Measurements from ENCODE around the gene SELENOV.

DNA sequence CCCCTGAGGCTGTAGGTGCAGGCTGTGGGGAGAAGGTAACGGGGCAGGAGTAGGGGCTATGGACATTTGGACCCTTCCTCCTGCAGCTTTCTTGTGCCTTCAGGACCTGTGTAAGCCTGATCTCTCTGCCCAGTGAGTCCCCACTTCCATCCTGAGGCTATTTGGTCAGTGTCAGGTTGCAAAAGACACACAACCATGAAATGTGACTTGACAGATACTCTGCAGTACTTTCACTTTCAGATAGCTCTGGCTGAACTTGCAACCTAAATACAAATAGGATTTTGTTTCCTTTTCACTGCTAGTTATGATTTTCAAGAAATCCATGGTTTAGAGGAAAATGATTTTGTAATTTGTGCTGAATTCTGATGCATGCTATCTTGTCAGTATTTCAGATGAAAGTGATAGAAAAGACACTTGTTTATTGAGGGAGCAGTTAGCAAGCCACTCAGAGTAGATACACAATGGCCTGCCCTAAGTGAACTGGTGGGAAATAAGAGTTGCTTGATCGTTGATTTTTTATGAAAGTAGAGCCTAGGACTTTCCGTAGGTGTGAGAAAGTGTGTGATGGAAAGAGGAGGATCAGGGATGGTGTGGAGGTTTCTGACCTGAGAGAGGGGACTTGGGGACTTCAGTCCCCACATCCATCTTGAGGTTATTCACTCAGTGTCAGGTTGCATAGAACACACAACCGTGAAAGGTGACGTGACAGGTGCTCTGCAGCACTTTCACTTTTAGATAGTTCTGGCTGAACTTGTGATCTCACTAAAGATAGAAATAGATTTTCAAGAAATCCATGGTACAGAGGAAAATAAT is 43.1 kb downstream of the SELENOV start:
- TF ChIP-seq CTCF (IDR thresholded peaks at IDR 0.05), result no peak
- no peak for TF ChIP-seq EZH2phosphoT487 (IDR thresholded peaks at IDR 0.05)
- TF ChIP-seq EZH2 (IDR thresholded peaks at IDR 0.05), result no peak
